GM12873 (cell line): ENCODE data around the gene NPPA.

Experiments
- TF ChIP-seq, protein P1 (sequence below): IDR thresholded peaks from 2 replicates; pipeline ENCODE4 v1.5.1; 2012; ENCODE audit warnings: low read depth, mild to moderate bottlenecking, moderate library complexity, low read length, control low read depth; ENCODE audit not compliant: insufficient read depth; ENCODE audit errors: missing control alignments

NPPA gene

GRCh38 chr1:11817192-11817591 is 30.4 kb downstream of the NPPA start:
- TF ChIP-seq, protein P1, sequence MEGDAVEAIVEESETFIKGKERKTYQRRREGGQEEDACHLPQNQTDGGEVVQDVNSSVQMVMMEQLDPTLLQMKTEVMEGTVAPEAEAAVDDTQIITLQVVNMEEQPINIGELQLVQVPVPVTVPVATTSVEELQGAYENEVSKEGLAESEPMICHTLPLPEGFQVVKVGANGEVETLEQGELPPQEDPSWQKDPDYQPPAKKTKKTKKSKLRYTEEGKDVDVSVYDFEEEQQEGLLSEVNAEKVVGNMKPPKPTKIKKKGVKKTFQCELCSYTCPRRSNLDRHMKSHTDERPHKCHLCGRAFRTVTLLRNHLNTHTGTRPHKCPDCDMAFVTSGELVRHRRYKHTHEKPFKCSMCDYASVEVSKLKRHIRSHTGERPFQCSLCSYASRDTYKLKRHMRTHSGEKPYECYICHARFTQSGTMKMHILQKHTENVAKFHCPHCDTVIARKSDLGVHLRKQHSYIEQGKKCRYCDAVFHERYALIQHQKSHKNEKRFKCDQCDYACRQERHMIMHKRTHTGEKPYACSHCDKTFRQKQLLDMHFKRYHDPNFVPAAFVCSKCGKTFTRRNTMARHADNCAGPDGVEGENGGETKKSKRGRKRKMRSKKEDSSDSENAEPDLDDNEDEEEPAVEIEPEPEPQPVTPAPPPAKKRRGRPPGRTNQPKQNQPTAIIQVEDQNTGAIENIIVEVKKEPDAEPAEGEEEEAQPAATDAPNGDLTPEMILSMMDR: no peak

GRCh38 chr1:11813021-11813420 is 34.6 kb downstream of the NPPA start:
- TF ChIP-seq, protein P1: no peak

DNA sequence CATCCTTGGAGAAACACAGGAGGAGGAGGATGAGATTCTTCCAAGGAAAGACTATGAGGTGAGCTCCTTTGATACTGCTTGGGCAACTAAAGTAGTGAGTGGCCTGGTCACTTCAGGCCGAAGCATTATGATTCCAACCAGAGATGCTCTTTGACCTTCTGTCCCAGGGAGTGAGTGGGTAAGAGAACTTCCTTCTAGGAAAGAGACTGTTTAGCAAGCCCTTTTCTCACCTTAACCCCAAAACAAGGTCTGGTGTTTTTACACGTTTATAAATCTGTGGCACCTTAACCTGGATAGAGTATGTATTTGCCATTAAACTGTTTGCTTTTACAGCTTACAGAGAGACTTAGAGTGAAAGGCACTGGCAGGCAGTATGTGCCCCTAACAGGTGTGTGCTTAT is 40.5 kb downstream of the NPPA start:
- TF ChIP-seq, protein P1: no peak

- TF ChIP-seq, protein P1: no peak
Observed at GRCh38 chr1:11806307-11806936, 41.2 kb downstream of the NPPA start.

GRCh38 chr1:11805422-11806306 is 41.9 kb downstream of the NPPA start, which contains the start of the genes CLCN6 and MTHFR:
CLCN6 (plus strand) TSS chr1:11806191; CDS start chr1:11806263, 72 bp downstream.
MTHFR (minus strand) TSS chr1:11805964; CDS start chr1:11803116, 2,848 bp downstream.
- TF ChIP-seq, protein P1: no peak

DNA sequence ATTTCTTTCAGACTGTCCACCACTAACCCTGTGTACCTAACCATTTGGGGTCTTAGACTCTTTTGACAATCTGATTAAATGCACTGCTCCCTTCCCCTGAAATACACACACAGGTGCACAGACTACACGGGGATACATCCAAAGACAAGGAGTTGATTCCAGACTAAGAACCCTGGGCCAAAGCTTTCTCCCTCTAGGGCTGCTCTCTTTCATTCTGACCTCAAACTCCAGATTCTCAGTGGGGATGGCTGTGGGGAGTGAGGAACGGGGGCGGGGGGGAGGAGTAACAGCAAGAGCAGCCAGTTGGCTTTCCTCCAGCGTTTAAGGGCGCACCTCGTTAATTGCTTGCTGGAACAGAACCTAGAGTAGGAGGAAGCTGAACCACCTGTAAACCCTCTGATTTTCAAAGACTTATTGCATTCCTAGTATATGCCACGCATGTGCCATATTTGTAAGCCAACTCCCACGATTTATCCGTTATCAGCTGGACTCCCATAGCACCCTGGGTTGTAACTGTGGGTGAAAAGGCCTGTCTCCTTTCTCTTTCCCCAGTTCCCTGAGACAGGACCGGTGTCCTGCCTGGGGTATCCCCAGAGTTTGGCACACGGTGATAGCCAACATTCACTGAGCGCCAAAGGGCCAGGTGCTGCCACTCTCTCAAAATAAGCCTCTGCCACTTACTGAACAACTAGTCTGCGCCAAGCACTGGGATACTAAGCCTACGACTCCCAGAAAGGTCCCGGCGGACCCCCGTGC is 42.7 kb downstream of the NPPA start:
- TF ChIP-seq, protein P1: no peak
